DND-41 (cell line): ENCODE data around the gene CTNS.

Source experiments
- CTCF ChIP-seq: IDR thresholded peaks from 2 replicates; pipeline ENCODE4 v1.5.1; 2012; ENCODE audit warnings: borderline replicate concordance, low read length, moderate library complexity, mild to moderate bottlenecking; ENCODE audit not compliant: poor library complexity, severe bottlenecking; ENCODE audit errors: extremely low read depth
- EZH2 ChIP-seq: IDR thresholded peaks from 3 replicates; pipeline ENCODE4 v1.6.1; 2012; ENCODE audit warnings: borderline replicate concordance, low read depth, mild to moderate bottlenecking, moderate library complexity, low read length, inconsistent platforms; ENCODE audit not compliant: severe bottlenecking

GRCh38 chr17:3600529-3601205, 35.9 kb upstream of the CTNS start:
- TF ChIP-seq CTCF (no peak), EZH2 (no peak)
